Kidney epithelial cell (primary cell): ENCODE measurements around the gene CHD3. TPM values are rescaled to one million over a fixed set of nuclear protein-coding genes. Genes with fewer than 3 reads are reported as not detected.
A peak's percentile ranks its signal among the peaks of the same experiment; 100 is the strongest.

Experiments
- DNase-seq: peaks from one replicate; pipeline ENCODE4 v3.0.0-alpha.2; 2010; ENCODE audit warnings: low read depth
- H3K27me3 ChIP-seq: 2 replicates; pipeline ENCODE4 v1.6.0; 2011; ENCODE audit warnings: low read length; ENCODE audit not compliant: control insufficient read depth, insufficient read depth
- H3K36me3 ChIP-seq: 2 replicates; pipeline ENCODE4 v1.5.1; 2011; ENCODE audit warnings: low read length; ENCODE audit not compliant: control insufficient read depth, insufficient read depth
- H3K4me3 ChIP-seq: 2 replicates; pipeline ENCODE4 v1.5.1; 2011; ENCODE audit warnings: low read depth, mild to moderate bottlenecking, control low read depth, low read length
- CTCF ChIP-seq: IDR thresholded peaks from 2 replicates; pipeline ENCODE4 v1.5.1; 2011; ENCODE audit warnings: mild to moderate bottlenecking, moderate library complexity, low read length, control low read depth, inconsistent platforms; ENCODE audit not compliant: insufficient read depth, poor library complexity, severe bottlenecking
- total RNA-seq: library from RNA; depleted of rRNA; stranded (reverse); fragments of >200 nt; gene quantifications from 2 replicates; pipeline ENCODE4 v1.2.3, GENCODE V29; 2015

CHD3 gene
- total RNA-seq, 1 donor from 2014 or later, result 42.4 TPM

DNA sequence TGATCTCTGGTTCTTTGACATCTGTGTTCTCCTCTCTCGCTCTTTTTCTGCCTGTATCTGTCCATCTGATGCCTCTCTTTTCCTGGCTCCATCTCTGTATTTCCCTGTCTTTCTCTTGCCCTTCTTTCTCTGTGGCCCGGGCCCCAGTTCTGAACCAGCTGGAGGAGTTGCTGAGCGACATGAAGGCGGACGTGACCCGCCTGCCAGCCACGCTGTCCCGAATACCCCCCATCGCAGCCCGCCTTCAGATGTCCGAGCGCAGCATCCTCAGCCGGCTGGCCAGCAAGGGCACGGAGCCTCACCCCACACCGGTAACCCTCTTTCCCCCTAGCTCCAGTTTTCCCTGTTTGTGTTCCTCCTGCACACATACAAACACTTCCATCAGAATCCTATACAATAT lies 21.7 kb downstream of the CHD3 start:
- Histone ChIP-seq H3K4me3 (no peak overlapping the region), H3K27me3 (no peaks in the 10 kb centered on the region), H3K36me3 (no peaks in the 10 kb centered on the region)
- TF ChIP-seq CTCF, result no peak
- no peak for DNase-seq

- Histone ChIP-seq H3K27me3 (no peaks in the 10 kb centered on the region), H3K4me3 (no peak overlapping the region), H3K36me3 (no peaks in the 10 kb centered on the region)
- no peak for TF ChIP-seq CTCF
- no peak for DNase-seq
Observed at GRCh38 chr17:7910711-7911110, 22.1 kb downstream of the CHD3 start.

- Histone ChIP-seq H3K4me3 (no peak overlapping the region), H3K27me3 (no peaks in the 10 kb centered on the region), H3K36me3 (no peaks in the 10 kb centered on the region)
- DNase-seq, result no peak
- TF ChIP-seq CTCF, result no peak
Observed at GRCh38 chr17:7911116-7911515, 22.5 kb downstream of the CHD3 start.

DNA sequence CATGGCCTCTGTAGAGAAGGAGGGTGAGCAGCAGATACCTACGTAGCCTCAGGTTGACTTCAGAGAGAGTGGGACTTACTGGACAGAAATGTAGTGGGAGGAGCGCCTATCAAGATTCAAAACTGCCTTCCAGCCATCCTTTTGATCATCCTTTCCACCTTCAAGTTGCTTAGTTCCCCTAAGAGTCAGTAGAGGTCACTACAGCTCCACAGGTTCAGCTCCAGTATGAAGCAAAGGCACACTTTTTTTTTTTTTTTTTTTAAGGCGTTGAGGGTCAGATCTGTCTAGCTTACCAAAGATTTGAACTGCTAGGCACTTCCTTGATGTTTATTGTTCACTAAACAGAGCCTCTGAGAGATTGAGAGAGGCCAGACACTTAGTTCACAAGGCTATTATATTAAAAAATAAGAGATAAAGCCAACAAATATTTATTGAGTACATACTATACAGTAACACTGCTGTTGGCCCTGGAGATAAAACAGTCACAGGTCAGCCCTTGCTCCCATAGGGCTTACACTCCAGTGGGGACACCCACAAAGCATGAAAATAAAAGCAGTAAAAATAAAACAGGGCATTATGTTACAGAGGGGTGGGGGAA lies 24.4 kb downstream of the CHD3 start:
- Histone ChIP-seq H3K36me3 (no peaks in the 10 kb centered on the region), H3K27me3 (no peaks in the 10 kb centered on the region), H3K4me3 (no peak overlapping the region)
- peak; percentile 63 for DNase-seq
- peak; percentile 61 for TF ChIP-seq CTCF

- DNase-seq, result no peak
- TF ChIP-seq CTCF, result no peak
- no peaks in the 10 kb centered on the region for H3K27me3 ChIP-seq
- peak overlapping the region; percentile 46 for H3K4me3 ChIP-seq
- H3K36me3 ChIP-seq, result no peaks in the 10 kb centered on the region
Observed at GRCh38 chr17:7915179-7915610, 26.6 kb downstream of the CHD3 start.
